Esophagus squamous epithelium (tissue), 4 donors: ENCODE data around the gene NEK5.

ENCODE experiments used
- CTCF ChIP-seq, 6 experiments: fragments of 450-650 bp in 4 of 6; fragments of 200-600 bp in 2 of 6; sonication (generic) in 2 of 6; IDR thresholded peaks; one replicate each; pipeline ENCODE4 v1.5.1; 2016 to 2019; ENCODE audit warnings: antibody characterized with exemption in 6 of 6, mild to moderate bottlenecking in 4 of 6, moderate library complexity in 4 of 6
- POLR2A ChIP-seq, 4 donors: fragments of 450-650 bp; IDR thresholded peaks; one replicate each; pipeline ENCODE4 v1.6.1; 2017; ENCODE audit warnings: antibody characterized with exemption in 4 of 4, mild to moderate bottlenecking in 4 of 4, moderate library complexity in 3 of 4

DNA sequence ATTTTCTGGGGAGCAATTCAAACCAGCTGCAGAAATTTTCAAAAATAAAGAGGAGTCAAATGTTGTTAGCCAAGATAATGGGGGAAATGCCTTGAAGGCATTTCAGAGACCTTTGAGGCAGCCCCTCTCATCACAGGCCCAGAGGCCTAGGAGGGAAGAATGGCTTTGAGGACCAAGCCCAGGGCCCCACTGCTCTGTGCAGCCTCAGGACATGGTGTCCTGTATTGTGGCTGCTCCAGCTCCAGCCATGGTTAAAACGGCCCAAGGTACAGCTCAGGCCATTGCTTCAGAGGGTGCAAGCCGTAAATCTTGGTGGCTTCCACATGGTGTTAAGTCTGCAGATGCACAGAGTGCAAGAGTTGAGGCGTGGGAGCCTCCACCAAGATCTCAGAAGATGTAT, 32.1 kb downstream of the NEK5 start:
- no peak for TF ChIP-seq POLR2A (IDR thresholded peaks at IDR 0.05)
- TF ChIP-seq CTCF (IDR thresholded peaks at IDR 0.05) = no peak
